Activated CD4-positive, alpha-beta T cell treated with anti-CD3 and anti-CD28 coated beads, Interleukin-2, Interleukin-4, amounts not matched to agents 100 ng/mL and 50 ng/mL, durations not matched to agents 16 hours and 8 hours (primary cell): ENCODE measurements around the gene MAZ.
"Not testable (repeated sequence)": the region's sequence is repeated elsewhere in the genome, so short reads cannot be mapped to it uniquely, and the experiment has no call there.

Source experiments
- DNase-seq: peaks from one replicate; pipeline ENCODE4 v3.0.0-alpha.2; 2020; ENCODE audit warnings: low spot score

The MAZ gene

GRCh38 chr16:29825145-29826044 lies 19.1 kb downstream of the MAZ start:
- peak; percentile 86 for DNase-seq

GRCh38 chr16:29826342-29826695 lies 20.0 kb downstream of the MAZ start:
- DNase-seq = no peak

DNA sequence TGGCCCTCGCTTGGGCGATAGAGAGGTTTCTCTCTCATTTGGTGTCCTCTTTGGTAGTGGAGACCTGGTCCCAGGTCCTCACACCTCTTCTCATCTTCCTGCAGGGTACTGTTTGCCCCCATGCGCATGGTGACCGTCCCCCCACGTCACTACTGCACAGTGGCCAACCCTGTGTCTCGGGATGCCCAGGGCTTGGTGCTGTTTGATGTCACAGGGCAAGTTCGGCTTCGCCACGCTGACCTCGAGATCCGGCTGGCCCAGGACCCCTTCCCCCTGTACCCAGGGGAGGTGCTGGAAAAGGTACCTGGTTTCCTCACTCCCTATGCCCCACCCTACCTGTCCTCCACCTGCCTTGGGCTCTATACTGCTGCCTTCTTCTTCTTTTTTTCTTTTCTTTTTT lies 24.4 kb downstream of the MAZ start:
- DNase-seq = no peak

- no peak for DNase-seq
Observed at GRCh38 chr16:29831490-29831889, 25.2 kb downstream of the MAZ start.

DNA sequence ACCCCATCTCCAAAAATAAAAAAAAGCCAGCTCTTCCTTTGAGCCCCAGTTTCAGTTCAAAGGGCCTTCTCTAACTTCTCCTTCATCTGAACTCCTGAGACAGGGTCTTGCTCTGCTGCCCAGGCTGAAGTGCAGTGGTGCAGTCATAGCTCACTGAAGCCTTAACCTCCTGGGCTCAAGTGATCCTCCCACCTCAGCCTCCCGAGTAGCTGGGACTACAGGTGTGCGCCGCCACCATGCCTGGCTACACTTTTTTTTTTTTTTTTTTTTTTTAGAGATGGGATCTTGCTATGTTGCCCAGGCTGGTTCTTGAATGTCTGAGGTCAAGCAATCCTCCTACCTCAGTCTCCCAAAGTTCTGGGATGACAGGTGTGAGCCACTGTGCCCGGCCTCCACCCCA lies 26.9 kb downstream of the MAZ start:
- not testable (repeated sequence) for DNase-seq

DNA sequence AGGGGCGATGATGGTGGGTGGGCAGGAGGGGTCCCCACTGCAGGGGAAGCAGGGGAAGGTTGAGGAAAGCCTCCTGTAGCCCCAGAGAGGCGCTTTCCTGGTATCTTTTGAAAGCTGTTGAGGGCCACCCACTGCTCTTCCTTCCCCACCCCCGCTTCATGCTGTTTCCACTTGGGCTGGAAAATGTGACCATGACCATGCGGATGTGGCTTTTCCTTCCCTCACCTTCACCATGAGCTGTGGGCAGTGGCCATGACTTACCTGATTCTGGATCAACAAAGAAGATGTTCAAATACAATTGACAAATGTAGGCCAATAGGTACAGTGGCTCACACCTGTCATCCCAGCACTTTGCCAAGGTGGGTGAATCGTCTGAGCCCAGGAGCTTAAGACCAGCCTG lies 27.8 kb downstream of the MAZ start:
- DNase-seq = no peak

DNA sequence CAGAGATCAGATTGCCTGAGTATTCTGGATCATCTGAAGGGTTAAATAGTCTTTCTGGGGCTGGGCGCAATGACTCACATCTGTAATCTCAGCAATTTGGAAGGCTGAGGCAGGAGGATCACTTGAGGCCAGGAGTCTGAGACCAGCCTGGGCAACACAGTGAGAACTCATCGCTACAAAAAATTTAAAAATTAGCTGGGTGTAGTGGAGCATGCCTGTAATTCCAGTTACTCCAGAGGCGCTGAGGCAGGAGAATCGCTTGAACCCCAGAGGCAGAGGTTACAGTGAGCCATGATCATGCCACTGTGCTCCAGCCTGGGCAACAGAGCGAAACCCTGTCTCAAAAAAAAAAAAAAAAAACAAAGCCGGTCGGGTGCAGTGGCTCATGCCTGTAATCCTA lies 29.6 kb downstream of the MAZ start:
- DNase-seq = no peak

DNA sequence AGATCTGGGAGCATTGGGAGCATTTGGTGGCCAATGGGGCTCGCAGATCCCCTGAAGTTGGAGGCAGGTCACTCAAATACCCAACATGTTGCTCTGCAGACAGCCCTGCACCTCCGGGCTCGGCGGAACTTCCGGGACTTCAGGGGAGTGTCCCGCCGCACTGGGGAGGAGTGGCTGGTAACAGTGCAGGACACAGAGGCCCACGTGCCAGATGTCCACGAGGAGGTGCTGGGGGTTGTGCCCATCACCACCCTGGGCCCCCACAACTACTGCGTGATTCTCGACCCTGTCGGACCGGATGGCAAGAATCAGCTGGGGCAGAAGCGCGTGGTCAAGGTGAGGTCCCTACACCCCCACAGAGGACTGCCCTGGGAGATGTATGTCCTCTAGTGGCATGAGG lies 30.3 kb downstream of the MAZ start:
- no peak for DNase-seq

GRCh38 chr16:29837841-29838240 lies 31.5 kb downstream of the MAZ start:
- no peak for DNase-seq

- no peak for DNase-seq
Observed at GRCh38 chr16:29839822-29840221, 33.5 kb downstream of the MAZ start.

DNA sequence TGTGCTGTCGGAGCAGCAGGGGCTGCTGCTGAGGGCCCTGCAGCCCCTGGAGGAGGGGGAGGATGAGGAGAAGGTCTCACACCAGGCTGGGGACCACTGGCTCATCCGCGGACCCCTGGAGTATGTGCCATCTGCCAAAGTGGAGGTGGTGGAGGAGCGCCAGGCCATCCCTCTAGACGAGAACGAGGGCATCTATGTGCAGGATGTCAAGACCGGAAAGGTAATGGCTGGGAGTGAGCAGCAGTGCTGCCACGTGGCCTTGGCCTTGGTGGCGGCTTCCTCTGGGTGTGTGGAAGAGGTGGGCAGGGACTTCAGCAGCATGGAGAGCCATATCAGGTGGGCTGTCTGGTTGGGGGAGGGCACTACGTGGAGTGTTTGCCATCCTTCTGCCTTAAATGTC lies 33.9 kb downstream of the MAZ start:
- no peak for DNase-seq

- DNase-seq = no peak
Observed at GRCh38 chr16:29841631-29842030, 35.3 kb downstream of the MAZ start.

- DNase-seq = no peak
Observed at GRCh38 chr16:29842732-29843346, 36.5 kb downstream of the MAZ start.

- DNase-seq = no peak
Observed at GRCh38 chr16:29843931-29844330, 37.6 kb downstream of the MAZ start.

- no peak for DNase-seq
Observed at GRCh38 chr16:29844575-29845331, 38.4 kb downstream of the MAZ start.

DNA sequence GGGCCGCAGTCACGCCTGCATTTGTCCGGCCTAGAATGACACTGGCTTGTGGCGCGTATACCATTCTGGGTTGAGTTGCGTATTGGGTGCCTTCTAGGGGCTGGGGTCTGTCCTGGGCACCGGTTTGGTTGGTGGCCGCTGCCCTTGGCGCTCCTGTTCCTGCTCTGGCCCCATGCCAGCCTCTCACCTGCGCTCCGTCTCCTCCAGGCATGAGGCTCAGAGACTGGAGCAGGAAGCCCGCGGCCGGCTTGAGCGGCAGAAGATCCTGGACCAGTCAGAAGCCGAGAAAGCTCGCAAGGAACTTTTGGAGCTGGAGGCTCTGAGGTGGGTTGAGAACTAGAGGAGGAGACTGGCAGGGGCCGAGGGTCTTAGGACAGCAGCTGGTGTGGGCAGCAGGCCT lies 39.3 kb downstream of the MAZ start:
- DNase-seq = no peak

DNA sequence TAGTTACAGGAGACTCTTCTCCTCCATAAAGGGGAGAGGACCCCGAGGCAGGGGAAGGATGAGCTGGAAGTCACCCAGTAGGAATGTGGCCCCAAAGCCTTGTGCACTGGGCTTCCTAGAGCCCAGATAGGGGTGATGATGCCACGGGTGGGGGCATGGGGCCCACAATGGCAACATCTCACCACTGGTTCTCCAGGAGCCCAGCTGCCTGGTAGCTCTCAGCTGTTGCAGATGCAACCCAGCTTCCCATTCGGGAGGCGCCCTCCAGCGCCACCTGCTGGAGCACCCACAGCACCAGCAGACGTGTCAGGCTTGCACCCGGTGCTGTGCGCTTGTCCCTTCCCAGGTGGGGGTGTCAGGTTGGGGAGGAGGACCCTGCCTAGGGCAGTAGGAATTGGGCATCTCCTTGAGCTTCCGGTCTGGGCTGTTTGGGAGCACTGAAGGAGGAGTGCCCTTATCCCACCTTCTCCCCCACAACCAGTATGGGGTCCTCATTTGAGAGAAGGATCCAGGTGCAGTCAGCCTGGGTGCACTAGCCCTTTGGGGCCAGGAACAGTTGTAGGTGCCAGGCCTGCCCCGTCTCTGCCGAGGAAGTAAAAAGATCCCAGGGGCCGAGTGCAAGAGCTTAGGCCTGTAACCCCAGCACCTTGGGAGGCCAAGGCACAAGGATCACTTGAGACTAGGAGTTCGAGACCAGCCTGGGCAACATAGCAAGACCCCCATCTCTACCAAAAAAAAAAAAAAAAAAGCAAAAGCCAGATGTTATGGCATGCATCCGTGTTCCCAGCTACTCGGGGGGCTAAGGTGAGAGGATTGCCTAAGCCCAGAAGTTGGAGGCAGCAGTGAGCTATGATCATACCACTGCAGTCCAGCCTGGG lies 42.3 kb downstream of the MAZ start:
- peak; percentile 82 for DNase-seq

GRCh38 chr16:29849505-29849904 lies 43.2 kb downstream of the MAZ start:
- no peak for DNase-seq

DNA sequence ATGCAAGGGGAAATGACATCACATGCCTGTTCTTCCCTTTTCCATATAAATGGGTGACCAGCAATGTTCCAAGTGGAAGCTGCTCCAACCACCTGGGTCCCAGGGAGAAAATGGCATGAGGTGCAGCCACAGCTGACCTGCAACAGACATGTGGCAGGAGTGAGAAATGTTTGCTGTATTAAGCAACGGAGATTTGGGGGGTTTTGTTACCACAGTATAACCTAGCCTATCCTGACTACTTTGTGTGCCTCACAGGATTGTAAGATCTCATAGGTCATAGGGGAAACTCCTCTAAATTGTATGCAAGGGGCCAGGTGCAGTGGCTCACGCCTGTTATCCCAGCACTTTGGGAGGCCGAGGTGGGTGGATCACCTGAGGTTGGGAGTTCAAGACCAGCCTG lies 44.7 kb downstream of the MAZ start:
- DNase-seq = no peak

- DNase-seq = no peak
Observed at GRCh38 chr16:29852654-29853053, 46.3 kb downstream of the MAZ start.

DNA sequence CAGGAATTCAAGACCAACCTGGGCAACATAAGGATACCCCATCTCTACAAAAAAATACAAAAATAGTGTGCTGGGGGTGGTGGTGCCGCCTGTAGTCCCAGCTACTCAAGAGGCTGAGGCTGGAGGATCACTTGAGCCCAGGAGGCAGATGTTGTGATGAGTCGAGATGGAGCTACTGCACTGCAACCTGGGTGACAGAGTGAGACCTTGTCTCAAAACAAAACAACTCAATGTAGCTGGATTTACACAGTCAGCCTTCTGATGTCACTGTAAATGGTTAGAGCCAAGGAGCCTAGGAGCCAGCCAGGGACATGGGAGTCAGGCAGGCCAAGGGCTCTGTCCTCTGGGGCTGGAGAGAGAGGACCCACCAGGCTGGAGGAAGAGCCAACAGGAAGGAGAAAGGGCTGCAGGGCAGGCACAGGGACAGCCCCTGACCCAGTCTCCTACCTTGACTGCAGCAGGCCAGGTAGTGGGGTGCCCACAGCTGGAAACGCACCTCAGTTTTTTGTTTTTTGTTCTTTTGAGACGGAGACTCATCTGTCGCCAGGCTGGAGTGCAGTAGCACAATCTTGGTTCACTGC lies 48.3 kb downstream of the MAZ start:
- no peak for DNase-seq
